ENCODE measurements around the gene LCN2.

DNA sequence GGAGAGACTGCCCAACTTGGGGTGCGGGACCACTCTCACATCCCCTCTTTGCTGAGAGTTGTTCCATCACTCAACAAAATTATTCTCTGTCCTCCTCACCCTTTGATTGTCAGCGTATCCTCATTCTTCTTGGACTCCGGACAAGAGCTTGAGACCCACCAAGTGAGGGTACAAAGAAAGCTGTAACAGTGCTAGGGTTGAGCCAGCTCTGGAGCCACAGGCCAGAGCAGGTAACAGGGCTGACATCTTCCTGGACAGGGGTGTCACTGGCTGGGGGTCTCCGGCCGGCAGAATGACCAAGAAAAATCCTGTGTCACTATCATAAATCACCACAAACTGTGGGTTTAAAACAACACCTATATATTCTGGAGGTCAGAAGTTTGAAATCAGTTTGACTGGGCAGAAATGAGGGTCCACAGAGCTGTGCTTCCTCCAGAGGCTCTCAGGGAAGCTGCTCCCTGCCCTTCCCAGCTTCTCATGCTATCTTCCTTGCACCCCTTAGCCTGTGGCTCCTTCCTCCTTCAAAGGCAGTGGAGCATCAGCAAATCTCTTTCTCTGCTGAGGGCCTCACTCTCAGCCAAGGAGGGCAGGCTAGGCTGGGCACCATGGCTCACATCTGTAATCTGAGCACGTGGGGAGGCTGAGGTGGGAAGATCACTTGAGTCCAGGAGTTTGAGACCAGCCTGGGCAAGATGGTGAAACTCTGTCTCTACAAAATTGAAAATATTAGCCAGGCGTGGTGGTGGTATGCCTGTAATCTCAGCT is 6.7 kb downstream of the LCN2 start:
- TF ChIP-seq ZNF219 (CRISPR knock-in tag; IDR thresholded peaks at IDR 0.05; ENCODE audit: borderline replicate concordance) (no peak), HMGA2 (CRISPR knock-in tag; IDR thresholded peaks at IDR 0.05) (no peak), NR3C1 (CRISPR knock-in tag; conservative IDR thresholded peaks at IDR 0.05; ENCODE audit: low read depth) (no peak), ZNF121 (CRISPR knock-in tag; IDR thresholded peaks at IDR 0.05) (no peak), RELA (CRISPR knock-in tag; IDR thresholded peaks at IDR 0.05; ENCODE audit: borderline replicate concordance) (no peak), ESRRA (CRISPR knock-in tag; IDR thresholded peaks at IDR 0.05; ENCODE audit: borderline replicate concordance) (no peak), SP1 (CRISPR knock-in tag; conservative IDR thresholded peaks at IDR 0.05) (no peak), ETV6 (CRISPR knock-in tag; IDR thresholded peaks at IDR 0.05) (no peak)
- TF ChIP-seq, protein P1, sequence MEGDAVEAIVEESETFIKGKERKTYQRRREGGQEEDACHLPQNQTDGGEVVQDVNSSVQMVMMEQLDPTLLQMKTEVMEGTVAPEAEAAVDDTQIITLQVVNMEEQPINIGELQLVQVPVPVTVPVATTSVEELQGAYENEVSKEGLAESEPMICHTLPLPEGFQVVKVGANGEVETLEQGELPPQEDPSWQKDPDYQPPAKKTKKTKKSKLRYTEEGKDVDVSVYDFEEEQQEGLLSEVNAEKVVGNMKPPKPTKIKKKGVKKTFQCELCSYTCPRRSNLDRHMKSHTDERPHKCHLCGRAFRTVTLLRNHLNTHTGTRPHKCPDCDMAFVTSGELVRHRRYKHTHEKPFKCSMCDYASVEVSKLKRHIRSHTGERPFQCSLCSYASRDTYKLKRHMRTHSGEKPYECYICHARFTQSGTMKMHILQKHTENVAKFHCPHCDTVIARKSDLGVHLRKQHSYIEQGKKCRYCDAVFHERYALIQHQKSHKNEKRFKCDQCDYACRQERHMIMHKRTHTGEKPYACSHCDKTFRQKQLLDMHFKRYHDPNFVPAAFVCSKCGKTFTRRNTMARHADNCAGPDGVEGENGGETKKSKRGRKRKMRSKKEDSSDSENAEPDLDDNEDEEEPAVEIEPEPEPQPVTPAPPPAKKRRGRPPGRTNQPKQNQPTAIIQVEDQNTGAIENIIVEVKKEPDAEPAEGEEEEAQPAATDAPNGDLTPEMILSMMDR (IDR thresholded peaks at IDR 0.05): no peak
- TF ChIP-seq, protein P2, sequence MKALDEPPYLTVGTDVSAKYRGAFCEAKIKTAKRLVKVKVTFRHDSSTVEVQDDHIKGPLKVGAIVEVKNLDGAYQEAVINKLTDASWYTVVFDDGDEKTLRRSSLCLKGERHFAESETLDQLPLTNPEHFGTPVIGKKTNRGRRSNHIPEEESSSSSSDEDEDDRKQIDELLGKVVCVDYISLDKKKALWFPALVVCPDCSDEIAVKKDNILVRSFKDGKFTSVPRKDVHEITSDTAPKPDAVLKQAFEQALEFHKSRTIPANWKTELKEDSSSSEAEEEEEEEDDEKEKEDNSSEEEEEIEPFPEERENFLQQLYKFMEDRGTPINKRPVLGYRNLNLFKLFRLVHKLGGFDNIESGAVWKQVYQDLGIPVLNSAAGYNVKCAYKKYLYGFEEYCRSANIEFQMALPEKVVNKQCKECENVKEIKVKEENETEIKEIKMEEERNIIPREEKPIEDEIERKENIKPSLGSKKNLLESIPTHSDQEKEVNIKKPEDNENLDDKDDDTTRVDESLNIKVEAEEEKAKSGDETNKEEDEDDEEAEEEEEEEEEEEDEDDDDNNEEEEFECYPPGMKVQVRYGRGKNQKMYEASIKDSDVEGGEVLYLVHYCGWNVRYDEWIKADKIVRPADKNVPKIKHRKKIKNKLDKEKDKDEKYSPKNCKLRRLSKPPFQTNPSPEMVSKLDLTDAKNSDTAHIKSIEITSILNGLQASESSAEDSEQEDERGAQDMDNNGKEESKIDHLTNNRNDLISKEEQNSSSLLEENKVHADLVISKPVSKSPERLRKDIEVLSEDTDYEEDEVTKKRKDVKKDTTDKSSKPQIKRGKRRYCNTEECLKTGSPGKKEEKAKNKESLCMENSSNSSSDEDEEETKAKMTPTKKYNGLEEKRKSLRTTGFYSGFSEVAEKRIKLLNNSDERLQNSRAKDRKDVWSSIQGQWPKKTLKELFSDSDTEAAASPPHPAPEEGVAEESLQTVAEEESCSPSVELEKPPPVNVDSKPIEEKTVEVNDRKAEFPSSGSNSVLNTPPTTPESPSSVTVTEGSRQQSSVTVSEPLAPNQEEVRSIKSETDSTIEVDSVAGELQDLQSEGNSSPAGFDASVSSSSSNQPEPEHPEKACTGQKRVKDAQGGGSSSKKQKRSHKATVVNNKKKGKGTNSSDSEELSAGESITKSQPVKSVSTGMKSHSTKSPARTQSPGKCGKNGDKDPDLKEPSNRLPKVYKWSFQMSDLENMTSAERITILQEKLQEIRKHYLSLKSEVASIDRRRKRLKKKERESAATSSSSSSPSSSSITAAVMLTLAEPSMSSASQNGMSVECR (CRISPR knock-in tag; IDR thresholded peaks at IDR 0.05; ENCODE audit: borderline replicate concordance): no peak
- TF ChIP-seq, protein P3, sequence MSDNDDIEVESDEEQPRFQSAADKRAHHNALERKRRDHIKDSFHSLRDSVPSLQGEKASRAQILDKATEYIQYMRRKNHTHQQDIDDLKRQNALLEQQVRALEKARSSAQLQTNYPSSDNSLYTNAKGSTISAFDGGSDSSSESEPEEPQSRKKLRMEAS (CRISPR knock-in tag; IDR thresholded peaks at IDR 0.05): no peak
- TF ChIP-seq, protein P4, sequence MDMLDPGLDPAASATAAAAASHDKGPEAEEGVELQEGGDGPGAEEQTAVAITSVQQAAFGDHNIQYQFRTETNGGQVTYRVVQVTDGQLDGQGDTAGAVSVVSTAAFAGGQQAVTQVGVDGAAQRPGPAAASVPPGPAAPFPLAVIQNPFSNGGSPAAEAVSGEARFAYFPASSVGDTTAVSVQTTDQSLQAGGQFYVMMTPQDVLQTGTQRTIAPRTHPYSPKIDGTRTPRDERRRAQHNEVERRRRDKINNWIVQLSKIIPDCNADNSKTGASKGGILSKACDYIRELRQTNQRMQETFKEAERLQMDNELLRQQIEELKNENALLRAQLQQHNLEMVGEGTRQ (CRISPR knock-in tag; IDR thresholded peaks at IDR 0.05): no peak

All from WTC11 (cell line).